ENCODE results near the gene KIR3DL2.
"Not testable (repeated sequence)": the region's sequence is repeated elsewhere in the genome, so short reads cannot be mapped to it uniquely, and the experiment has no call there.

KIR3DL2 gene

DNA sequence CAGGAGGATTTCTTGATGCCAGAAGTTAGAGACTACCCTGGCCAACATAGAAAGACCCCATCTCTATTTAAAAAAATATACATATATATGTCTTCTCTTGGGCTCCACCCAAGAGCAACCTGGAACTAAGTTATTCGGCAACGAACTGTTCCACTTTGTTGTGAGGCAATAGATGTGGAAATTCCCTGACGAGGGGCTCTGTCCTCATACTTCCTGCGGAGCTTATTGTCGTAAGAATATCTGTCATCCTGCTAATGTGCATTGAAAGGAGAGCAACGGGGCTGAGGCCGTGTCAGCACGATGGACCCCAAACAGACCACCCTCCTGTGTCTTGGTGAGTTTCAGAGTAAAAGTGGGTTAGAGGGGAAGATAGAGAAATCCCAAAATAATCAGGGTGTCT is 23.7 kb downstream of the KIR3DL2 start, which contains the start of gene FCAR:
FCAR (plus strand) TSS at position 246 of the 400 bp plus-strand sequence; CDS start at position 301, 55 bp downstream.
- DNase-seq, result no peak

DNA sequence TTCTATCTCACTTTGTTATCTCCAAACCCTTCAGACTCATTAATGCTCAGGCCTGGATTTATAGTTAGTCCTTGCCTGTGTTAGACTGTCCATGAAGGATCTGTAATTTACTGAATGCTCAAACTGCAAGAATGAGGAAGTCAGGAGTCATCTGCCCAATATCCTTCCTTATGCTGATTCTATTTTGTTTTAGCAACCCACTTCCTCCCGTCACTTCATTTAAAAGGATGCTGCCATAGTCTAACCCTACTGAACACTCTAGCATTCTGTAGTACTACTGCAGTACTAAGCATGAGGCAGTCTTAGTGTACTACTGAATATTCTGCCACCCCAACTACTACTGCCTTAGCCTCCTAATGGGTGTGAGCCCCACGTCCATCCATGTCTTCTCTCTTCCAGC is 25.3 kb downstream of the KIR3DL2 start:
- no peak for DNase-seq

DNA sequence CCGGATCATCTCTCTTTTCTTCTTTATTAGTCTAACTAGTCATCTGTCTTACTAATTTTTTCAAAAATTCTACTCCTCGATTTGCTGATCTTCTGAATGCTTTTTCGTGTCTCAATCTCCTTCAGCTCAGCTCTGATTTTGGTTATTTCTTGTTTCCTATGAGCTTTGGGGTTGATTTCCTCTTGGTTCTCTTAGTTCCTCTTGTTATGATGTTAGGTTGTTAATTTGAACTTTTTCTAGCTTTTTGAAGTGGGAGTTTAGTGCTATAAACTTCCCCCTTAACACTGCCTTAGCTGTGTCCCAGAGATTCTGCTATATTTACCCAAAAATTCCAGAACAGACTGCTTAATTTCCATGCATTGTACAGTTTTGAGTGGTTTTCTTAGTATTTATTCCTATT is 27.2 kb downstream of the KIR3DL2 start:
- DNase-seq, result no peak

DNA sequence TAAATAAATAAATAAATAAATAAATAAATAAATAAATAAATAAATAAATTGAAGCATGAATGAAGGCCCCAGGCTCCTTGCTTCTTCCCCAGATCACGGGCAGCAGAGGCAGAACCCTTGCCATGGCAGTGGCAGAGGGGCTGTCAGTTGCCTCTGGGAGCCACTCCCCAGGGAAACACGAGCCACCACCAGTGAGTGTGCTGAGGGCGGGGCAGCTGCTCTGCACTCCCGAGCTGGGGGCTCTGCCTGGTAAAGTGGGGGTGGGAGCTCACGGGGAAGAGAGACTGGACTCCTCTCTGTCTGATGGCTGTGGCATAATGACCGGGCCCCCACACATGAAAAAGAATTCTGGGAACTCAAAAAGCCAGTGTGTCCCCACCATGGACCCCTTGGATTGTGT is 31.6 kb downstream of the KIR3DL2 start:
- no peak for DNase-seq

DNA sequence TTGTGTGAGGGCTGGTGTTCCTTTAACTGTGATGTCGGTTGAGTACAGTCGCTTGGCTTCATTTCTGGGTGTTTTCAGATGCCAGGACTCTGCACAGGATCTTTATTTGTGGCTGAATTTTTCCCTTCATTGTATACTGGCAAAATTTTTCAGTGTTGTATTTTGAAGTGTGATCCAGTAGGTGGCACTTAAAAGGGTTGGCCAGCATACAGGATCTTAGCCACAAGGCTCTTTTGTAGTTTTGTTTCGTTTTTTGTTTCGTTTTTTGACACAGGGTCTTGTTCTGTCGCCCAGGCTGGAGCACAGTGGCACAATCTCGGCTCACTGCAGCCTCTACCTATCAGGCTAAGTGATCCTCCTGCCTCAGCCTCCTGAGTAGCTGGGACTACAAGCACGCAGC is 32.5 kb downstream of the KIR3DL2 start:
- DNase-seq, result no peak

DNA sequence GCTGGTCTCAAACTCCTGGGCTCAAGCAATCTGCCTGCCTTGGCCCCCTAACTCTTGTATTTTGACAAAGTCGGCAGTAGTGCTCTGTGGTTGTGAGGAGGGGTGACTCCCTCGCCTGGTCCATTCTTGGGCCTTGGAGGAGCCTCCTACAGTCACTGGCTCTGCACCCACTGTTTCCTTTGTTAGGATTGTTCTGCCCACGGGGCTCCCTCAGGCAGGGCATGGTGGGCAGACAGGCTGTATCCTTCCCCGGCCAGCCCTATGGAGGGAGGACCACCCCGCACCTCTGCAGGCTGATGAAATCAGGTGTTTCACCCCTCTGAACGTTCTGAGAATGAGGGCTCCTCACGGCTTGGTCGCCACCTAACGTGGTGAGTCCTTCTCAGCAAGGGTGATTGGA is 33.0 kb downstream of the KIR3DL2 start:
- DNase-seq, result no peak

DNA sequence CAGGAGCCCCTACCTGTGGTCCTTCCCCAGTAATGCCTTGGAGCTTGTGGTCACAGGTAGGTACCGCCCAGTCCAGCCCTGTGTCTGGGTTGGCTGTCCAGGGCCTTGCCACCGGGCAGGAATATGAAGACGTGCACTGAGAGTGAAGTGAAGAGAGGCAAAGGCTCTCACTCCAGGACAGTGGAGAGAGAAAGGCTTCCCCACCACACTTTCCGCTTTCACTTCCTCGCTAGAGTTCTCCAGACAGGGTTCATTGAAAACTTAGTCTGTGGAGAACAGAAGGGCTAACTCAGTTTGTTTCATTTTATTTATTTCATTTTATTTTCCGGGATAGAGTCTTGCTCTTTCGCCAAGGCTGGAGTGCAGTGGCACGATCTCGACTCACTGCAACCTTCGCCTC is 38.0 kb downstream of the KIR3DL2 start:
- no peak for DNase-seq

DNA sequence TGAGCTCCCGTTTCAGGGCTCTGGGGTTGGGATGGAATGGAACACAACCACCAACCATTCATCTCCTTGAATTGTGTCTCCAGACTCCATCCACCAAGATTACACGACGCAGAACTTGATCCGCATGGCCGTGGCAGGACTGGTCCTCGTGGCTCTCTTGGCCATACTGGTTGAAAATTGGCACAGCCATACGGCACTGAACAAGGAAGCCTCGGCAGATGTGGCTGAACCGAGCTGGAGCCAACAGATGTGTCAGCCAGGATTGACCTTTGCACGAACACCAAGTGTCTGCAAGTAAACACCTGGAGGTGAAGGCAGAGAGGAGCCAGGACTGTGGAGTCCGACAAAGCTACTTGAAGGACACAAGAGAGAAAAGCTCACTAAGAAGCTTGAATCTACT is 39.3 kb downstream of the KIR3DL2 start:
- no peak for DNase-seq

DNA sequence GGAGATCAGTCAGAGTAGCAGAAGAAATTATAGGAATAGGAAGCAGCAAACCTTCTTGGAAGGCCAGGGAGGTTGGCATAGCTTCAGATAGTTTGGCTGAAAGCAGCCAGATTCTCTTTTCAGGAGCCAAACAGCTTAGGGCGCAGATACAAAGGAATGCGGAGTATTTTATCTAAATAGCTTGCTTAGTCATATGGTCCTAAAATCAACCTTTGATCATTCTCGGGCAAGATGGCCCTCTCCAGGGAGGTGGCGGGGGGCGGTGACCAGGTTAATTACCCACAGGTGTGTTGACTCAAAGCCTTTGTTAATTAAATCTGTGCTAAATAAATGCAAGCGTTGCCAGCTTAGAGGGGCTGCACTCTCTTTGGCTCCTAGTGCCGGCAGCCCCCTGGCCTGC is 43.2 kb downstream of the KIR3DL2 start:
- no peak for DNase-seq

DNA sequence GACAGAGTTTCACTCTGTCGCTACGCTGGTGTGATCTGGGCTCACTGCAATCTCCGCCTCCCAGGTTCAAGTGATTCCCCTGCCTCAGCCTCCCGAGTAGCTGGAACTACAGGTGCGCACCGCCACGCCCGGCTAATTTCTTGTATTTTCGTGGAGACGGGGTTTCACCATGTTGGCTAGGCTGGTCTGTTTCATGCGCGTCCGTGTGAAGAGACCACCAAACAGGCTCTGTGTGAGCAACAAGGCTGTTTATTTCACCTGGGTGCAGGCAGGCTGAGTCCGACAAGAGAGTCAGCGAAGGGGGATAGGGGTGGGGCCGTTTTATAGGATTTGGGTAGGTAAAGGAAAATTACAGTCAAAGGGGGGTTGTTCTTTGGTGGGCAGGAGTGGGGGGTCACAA is 43.9 kb downstream of the KIR3DL2 start:
- not testable (repeated sequence) for DNase-seq

DNA sequence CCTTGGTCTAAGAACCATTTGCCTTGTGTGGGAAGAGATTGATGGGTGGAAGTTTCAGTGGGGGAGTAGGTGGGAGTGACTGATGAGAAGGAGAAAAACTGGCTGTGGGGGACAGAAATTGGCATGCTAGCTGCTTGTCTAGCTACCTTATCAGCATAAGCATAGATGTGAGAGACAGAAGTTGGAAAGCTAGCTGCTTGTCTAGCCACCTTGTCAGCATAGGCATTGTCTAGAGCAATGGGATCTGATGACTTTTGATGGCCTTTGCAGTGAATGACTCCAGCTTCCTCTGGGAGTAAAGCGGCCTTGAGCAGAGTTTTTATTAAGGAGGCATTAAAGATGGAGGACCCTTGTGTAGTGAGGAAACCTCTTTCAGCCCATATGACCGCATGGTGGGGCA is 45.8 kb downstream of the KIR3DL2 start:
- DNase-seq, result no peak

DNA sequence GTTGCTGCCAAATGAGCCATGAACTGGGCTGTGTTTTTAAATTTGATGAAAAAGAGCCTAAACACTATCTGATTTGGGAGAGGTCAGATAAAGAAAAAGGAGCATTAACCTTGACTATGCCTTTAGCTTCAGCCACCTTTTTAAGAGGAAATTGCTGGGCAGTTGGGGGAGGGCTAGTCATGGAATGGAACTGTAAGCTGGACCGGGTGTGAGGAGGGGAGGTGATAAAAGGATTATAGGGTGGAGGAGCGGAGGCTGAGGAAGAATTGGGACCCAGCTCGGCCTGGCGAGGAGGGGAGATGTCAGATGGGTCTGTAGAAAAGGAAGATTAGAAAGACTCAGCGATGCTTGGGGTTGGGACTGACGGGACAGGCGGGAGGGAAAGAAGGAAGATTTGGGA is 48.4 kb downstream of the KIR3DL2 start:
- not testable (repeated sequence) for DNase-seq

DNA sequence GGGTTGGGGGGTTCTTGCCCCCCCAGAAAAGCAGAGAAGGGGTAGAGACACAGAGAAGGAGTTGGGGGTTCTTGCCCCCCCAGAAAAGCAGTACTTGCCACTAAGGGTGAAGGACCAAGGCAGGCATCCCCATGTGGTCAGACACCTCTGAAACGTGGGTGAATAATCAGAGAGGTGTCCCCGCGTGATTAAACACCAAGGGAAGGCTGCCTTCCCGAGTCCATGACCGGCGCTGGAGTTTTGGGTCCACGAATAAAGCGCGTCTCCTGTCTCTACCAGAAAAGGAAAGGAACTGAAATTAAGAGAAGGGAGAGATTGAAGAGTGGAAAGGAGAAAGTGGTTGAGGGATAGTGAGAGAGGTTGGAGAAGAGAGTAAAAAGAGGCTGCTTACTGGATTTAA is 49.4 kb downstream of the KIR3DL2 start:
- DNase-seq, result not testable (repeated sequence)

DNA sequence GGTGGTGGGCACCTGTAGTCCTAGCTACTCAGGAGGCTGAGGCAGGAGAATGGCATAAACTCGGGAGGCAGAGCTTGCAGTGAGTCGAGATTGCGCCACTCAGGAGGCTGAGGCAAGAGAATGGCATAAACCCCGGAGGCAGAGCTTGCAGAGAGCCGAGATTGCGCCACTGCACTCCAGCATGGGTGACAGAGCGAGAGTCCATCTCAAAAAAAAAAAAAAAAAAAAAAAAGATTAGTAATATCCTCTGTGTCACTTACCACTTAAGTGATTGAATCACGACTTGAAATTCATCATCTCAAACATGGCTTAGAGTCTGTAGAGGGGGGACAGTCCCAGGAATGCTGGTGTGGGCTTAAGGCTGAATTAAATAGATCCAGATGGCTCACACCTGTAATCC is 50.9 kb downstream of the KIR3DL2 start:
- DNase-seq, result not testable (repeated sequence)

DNA sequence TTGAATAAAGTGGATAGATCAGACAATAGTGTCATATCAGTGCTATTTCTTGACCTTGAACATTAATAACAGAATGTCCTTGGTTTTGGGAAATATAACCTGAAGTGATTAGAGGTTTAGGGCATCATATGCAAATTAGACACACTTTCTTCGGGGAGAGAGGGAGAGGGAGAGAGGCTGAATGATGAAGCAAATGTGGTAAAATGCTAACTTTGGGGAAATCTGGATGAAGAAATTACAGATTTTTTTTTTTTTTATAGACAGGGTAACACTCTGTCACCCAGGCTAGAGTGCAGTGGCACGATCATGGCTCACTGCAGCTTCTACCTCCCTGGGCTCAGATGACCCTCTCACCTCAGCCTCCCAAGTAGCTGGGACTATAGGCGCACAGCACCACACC is 51.8 kb downstream of the KIR3DL2 start:
- DNase-seq, result no peak

DNA sequence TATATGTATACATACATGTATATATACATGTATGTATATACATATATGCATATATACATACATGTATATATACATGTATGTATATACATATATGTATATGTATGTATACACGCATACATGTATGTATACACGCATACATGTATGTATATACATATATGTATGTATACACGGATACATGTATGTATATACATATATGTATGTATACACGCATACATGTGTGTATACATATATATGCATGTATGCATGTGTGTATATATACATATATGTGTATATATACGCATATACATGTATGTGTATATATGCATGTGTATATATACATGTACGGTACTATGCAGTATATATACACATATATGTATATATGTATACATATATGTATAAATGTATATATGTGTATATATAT is 53.1 kb downstream of the KIR3DL2 start:
- DNase-seq, result no peak

DNA sequence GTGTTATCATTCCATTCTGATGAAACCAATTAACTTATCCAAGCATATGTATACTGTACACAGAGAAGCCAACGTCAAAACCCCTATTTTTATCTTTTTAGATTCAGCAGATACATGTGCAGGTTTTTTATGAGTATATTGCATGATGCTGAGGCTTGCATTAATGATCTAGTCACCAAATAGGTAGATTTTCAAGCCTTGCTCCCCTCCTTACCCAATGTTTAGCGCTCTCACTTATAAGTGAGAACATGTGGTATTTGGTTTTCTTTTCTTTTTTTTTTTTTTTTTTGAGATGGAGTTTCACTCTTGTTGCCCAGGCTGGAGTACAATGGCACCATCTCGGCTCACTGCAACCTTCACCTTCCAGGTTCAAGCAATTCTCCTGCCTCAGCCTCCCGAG is 54.0 kb downstream of the KIR3DL2 start:
- not testable (repeated sequence) for DNase-seq

DNA sequence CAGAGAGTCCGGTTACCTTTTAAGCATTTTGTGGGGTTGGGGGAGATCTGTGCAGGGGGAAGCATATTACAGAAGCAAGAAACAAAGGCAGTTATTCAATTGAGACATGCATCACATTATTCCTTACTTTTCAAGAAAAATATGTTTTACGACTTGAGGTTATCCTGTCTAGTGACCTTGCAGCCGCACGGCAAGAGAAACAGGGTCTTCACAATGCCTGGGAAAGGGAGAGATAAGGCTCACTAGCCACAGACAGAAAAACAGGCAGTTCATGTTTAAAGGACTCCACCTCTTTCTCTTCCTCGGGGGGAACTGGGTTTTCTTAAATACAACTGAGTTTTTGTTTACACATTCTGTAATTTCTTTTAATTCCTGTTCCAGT is 55.2 kb downstream of the KIR3DL2 start:
- no peak for DNase-seq

DNA sequence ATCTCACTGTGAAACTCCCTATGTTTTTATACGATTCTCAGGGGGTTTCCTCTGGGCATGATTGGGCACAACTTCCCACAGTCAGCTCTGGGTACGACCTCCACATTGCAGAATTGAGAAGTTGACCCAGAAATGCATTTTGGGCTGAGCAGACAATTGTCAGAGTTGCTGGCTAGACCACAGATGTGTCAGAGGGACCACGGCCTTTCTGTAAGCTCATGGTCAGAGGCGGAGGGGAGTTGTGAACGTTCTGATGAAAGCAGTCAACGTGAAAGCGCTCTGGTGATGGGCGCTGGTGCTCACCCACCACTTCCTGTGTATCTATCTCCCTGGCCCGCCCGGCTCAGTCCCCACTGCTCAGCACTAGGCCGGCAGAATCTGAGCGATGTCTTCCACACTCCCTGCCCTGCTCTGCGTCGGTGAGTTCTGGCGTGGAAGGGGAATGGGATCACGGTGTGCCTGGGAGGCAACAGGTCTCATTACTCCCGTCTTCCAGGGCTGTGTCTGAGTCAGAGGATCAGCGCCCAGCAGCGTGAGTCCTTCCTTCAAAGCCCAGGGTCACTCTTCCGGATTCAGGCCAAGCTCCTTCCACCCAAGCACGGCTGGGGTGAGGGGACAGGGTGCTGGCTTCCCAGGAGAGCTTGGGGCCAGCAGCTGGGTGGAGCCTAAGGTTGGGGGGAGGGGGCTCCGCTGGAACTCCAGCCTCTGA is 55.7 kb downstream of the KIR3DL2 start, which contains the start of gene NCR1:
NCR1 (plus strand) TSS at position 346 of the 709 bp plus-strand sequence; CDS start at position 386, 40 bp downstream.
- DNase-seq, result no peak

DNA sequence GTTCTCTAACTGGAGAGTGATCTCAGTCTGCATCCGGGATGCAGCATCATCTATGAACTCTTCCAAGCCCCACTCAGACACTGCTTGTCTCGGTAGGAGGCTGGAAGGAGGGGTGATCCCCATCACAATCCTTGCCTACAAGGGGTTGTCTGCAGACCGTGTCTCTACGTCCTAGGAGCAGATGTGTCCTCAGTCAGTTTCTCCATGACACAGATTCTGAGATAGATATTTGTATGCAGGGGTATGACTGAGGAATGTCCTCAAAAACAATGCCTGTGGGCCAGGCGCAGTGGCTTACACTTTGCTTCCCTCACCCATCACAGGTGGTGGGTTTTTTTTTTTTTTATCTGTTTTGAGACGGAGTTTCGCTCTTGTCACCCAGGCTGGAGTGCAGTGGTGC is 56.6 kb downstream of the KIR3DL2 start:
- DNase-seq, result no peak

DNA sequence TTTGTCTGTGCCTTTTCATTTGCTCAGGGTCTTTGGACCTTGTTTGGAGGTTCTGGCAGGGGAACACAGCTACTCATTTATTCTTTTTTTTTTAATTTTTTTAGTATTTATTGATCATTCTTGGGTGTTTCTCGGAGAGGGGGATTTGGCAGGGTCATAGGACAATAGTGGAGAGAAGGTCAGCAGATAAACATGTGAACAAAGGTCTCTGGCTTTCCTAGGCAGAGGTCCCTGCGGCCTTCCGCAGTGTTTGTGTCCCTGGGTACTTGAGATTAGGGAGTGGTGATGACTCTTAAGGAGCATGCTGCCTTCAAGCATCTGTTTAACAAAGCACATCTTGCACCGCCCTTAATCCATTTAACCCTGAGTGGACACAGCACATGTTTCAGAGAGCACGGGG is 57.7 kb downstream of the KIR3DL2 start:
- DNase-seq, result not testable (repeated sequence)
